GM18873 (cell line): Measurements from ENCODE around the gene RNASE2.
"Not testable (repeated sequence)": the region's sequence is repeated elsewhere in the genome, so short reads cannot be mapped to it uniquely, and the experiment has no call there.

ENCODE experiments used
- ATAC-seq: cut with Tn5 transposase; IDR thresholded peaks from one replicate; pipeline ENCODE4 v1.9.1; 2021; ENCODE audit warnings: mild to moderate bottlenecking, moderate library complexity, moderate number of reproducible peaks; ENCODE audit not compliant: unreplicated experiment, low FRiP score

The RNASE2 gene

DNA sequence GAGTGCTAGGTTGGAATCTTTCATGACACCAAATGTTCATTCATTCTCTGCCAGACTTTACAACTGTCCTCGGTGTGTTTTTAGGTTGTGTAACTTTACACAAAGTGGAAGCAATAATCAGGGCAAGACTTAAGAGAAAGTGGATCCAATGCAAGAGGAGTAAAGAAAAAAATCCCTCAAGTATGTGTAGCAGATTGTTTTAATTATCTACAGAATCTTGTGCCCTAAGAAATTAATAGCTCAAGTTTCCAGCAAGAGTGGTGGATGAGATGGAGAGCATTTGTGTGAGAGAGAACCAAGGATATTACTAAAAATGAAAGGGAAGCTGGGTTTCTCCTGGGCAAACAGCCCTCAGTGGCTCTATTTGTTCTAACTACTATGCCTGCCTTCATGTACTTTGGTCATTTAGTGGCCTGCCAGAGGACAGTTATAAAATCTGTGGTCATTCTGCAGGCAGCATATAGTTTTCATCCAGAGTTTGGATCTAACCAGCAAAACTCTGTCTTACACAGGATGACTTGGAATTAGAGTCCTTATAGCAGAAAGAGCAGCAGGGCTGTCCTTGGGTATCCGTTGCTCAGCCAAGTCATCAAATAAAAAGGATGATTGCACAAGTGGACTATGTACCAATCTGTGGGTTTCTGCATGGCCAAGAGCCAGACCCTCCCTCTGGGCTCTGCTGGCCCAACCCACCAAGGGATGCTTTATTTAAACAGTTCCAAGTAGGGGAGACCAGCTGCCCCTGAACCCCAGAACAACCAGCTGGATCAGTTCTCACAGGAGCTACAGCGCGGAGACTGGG lies at the start of gene RNASE2:
Gene RNASE2 (plus strand): TSS at position 752 of the 802 bp plus-strand sequence. CDS start 285 bp downstream, outside the sequence.
- ATAC-seq: not testable (repeated sequence)

DNA sequence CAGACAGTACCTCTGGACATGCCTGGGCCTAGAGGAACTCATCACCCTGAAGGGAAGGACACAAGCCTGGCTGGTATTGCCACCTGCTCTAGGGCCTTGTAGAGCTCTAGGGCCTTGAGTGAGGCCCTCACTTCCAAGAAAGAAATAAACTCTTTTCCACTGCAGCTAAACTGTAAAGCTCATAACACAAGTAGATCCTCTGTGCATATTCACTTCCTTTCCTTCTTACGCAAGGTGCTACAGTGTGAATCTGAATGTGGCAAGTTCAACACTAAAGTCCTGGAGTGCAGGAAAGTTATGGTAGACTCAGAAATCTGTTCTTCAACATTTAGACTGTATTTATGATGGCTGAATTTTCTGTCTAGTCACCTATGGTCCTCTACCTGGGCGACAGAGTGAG lies 49.6 kb upstream of the RNASE2 start:
- ATAC-seq: no peak

DNA sequence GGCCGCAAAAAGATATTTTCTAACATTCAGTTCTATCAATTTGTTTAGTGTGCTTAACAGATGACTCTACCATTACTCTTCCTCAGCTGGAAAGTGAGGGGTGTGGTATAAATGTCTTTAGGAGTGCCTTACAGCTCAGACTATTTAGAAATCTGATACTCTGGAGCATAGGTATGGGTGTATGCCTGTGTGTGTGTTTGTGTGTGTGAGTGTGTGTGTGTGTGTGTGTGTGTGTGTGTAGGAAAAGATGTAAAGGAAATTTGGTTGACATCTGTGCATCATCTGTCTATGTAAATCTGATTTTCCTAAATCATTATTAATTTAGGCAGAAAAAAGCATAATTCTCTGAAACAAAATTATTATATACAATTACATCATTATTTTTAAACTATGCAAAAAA lies 48.1 kb upstream of the RNASE2 start:
- ATAC-seq: no peak

DNA sequence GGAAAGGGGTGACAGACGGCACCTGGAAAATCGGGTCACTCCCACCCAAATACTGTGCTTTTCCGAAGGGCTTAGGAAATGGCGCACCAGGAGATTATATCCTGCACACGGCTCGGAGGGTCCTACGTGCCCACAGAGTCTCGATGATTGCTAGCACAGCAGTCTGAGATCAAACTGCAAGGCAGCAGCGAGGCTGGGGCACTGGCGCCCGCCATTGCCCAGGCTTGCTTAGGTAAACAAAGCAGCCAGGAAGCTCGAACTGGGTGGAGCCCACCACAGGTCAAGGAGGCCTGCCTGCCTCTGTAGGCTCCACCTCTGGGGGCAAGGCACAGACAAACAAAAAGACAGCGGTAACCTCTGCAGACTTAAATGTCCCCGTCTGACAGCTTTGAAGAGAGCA lies 44.5 kb upstream of the RNASE2 start:
- not testable (repeated sequence) for ATAC-seq

DNA sequence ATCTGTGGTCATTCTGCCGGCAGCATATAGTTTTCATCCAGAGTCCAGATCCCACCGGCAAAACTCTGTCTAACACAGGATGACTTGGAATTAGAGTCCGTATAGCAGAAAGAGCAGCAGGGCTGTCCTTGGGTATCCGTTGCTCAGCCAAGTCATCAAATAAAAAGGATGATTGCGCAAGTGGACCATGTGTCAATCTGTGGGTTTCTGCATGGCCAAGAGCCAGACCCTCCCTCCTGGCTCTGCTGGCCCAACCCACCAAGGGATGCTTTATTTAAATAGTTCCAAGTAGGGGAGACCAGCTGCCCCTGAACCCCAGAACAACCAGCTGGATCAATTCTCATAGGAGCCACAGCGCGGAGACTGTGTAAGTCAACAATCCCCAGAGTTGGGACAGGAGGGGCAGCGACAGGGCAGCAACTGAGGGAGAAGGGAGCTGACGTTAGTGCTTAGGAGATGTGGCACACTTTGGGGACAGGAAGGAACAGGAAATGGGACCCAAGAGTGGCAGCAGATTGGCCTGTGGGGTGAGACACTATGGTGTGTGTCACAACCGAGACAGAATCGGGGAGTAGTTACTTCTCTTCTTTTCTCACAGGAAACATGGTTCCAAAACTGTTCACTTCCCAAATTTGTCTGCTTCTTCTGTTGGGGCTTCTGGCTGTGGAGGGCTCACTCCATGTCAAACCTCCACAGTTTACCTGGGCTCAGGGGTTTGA lies 36.1 kb upstream of the RNASE2 start:
- not testable (repeated sequence) for ATAC-seq

DNA sequence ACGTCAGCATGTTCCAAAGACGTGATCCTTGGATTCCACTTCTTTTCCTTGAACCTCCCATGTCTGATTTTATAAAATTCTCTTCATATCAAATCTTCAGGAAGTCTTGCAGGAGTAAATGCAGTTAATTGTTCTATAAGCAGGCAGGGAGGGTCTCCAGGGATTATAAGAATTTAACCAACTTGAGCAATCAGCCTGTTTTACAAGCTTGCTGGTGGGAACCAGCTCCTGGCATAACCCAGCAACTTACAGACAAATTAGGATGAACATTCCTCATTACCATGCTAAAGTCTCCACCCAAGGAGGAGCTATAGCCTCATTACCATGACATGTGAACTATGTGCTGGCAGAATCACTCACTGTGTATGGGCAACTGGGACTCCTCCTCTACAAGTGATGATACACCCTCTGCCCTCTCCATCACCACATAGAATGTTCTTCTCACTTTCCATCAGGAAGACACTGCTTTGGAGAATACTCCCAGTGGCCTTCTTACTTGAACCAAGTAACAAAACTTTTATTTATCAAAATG lies 31.5 kb upstream of the RNASE2 start:
- not testable (repeated sequence) for ATAC-seq

DNA sequence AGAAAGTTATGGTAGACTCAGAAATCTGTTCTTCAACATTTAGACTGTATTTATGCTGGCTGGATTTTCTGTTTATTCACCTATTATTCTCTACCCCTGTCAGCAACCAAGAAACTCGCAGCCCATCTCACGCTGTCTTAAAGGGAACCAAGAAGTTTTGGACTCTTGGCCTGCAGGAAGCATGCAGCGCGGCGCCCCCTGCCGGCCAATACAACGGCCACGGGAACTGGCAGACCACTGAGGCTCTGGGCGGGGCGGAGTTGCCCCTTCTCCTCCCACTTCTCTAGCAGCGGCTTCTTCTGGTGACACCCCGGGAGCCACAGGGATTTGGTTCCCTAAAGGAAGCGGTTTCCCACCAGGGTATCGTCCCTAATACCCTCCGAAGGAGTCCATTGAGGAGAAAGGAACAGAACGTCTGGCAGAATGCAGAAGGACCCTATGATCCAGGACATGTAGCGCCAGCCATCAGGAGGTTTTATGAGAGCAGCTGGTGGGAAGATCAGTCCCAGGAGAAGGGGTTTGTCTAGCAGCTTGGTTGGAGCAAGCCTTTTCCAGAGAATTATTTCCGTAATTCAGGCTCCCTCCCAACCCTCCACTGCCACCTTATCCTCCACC lies 21.0 kb upstream of the RNASE2 start:
- no peak for ATAC-seq

DNA sequence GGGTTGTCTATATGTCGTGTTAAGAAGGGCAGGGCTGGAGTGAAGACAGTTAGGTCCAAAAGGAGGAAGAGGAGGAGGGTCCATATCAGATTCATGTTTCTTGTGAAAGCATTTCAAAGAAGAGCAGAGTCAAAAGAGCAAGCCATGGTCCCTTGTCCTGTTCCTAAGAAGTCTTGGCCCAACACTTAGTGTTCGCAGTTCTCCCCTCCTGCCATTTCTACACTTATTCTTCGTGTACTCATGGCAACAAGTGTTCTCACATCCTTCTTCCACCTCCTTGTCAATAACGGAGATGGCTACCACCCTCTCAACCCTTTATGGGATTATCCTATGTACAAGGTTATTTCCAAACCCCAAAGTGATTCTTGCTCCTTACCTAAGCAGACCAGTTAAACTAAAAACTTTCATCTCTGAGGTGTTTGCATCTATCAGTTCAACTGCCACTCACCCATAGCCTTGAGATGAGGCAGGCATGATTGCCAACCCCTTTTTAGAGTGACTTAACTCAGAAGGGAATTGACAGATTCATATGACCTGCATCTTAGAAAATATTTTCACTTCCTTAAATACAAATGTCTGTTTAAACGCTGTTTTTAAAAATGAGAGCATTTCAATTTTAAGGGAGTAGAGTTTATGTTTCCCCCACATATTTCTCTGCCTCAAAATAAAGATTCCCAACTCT lies 19.8 kb upstream of the RNASE2 start:
- no peak for ATAC-seq

DNA sequence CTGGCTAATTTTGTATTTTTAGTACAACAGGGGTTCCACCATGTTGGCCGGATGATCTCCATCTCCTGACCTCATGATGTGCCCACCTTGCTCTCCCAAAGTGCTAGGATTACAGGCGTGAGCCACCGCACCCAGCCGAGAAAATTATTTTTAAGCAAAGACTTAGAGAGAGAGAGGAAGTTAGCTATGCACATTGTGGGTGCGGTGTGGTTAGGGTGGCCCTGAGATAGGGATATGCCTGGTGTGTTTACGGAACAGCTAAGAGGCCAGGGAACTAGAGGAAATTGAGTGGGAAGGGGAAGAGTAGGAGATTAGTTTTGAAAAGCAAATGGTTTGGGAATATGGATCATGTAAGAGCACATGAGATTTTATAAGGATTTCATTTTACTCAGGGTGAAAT lies 10.1 kb upstream of the RNASE2 start:
- ATAC-seq: not testable (repeated sequence)

DNA sequence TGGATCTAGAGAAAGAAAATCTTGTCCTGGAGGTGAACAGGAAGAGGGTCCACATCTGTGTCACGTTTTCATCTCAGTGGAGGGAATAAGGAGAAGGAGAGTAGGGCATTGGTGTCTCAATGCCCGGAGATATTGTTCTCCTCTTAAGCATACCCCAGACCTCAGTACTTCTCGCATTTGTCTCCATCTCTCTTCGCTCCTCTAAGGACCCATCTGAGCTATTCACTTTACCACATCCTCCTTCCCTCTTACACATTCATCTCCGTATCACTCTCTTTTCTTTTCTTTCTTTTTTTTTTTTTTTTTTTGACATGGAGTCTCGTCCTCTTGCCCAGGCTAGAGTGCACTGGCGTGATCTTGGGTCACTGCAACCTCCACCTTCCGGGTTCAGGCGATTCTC lies 8.6 kb upstream of the RNASE2 start:
- ATAC-seq: not testable (repeated sequence)

DNA sequence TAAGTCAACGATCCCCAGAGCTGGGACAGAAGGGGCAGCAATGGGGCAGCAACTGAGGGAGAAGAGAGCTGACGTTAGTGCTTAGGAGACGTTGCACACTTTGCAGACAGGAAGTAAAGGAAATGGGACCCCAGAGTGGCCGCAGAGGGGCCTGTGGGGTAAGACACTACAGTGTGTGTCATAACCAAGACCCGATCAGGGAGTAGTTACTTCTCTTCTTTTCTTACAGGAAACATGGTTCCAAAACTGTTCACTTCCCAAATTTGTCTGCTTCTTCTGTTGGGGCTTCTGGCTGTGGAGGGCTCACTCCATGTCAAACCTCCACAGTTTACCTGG lies 219 bp downstream of the RNASE2 start:
- ATAC-seq: not testable (repeated sequence)

DNA sequence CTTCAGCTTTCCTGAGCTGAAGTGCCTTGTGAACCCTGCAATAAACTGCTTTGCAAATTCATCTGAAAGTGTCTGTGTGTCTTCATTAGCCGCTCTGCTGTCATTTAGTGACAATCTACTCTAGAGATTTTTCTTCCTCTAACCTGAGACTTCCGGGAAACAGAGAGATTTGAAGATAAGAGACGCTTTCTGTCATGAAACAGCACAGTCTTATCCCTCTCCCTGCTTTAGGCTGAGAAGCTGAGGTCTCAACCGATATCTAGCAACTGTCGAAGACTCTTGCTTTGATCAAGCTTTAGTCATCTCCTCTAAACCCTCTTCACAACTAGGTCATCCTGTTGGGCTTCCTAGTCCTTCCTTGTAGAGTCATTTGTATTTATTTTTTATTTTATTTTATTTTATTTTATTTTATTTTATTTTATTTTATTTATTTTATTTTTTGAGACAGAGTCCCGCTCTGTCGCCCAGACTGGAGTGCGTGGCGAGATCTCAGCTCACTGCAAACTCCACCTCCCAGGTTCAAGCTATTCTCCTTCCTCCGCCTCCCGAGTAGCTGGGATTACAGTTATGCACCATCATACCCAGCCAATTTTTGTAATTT lies 1.2 kb downstream of the RNASE2 start:
- ATAC-seq: no peak

DNA sequence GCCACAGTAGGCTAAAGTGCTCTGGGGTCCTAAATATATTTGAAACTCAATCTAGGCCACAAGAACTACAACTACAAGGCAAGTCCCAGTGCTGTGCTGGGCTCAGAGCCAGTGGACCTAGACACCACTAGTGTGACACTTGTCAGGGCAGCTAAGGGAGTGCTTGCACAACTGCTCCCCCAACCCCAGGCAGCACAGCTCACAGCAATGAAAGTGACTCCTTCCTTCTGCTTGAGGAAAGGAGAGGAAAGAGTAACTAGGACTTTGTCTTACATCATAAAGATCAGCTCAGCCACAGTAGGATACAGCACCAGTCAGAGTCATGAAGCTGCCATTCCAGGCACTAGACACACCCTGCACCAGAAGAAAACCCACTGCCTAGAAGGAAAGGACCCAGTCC lies 3.7 kb downstream of the RNASE2 start:
- ATAC-seq: not testable (repeated sequence)

DNA sequence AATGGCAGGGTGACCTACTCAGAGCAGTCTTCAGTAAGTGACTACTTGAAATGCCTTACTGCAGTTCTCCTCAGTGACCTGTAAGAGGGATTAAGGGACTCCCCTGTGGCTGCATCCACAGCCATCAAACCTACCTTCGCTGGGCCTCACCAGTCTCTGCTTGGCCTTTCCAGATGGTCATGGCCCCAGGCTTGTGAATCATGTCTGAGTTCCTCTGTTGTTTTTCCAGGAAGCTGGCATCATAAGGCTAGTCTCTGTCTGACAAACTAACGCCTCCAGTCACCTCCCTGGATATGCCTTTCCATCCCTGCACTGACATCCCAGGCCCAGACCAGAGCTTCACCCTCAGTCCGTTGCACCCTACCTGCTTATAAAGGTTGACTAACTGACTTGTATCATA lies 14.0 kb downstream of the RNASE2 start:
- no peak for ATAC-seq

DNA sequence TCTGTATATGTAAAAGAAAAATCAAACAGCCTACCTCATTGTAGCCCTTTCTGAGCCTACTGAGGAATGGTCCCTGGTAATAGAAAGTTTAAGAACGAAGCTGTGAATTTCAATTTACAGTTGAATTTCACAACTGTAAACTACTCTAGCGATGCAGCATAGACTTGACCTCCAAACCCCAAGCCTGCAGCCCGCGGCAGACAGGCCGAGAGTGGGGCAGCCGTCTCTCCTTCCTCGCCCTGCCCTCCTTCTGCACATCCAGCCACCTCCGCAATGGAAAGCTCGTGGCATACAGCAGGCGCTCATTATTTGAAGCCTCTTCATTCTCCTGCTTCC lies 15.3 kb downstream of the RNASE2 start:
- no peak for ATAC-seq

DNA sequence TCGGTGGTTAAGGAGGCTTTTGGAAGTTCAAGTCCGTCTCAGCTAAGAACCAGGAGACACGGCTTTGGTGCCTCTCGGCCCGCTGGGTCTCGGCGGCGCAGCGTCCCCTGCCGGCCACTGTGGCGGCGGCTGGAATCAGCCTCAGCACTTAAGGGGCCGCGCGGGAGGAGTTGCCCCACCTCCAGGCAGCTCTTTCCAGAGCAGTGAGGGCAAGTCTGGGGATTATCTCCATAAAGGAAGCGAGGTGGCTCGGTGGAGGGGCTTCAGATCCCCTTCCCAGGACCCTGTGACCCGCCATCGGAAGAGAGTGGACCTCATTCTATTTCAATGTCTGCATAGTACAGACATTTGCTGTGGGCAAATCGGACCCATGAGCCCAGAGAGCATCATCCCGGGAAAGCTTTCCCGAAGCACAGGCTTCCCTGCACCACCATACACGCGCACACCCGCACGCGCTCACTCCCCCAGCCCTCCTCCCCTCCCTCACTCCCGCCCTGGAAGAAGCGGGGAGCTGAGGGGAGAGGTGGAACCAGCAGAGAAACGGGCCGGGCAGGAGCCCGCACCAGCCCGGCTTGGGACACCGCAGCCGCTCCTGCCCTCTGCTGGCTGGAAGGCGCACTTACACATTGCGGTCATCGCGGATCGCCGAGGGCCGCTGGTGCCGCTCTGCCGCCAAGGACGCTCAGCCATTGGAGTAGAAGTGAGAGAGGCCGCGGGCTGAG lies 15.9 kb downstream of the RNASE2 start:
- peak; percentile 75 for ATAC-seq

DNA sequence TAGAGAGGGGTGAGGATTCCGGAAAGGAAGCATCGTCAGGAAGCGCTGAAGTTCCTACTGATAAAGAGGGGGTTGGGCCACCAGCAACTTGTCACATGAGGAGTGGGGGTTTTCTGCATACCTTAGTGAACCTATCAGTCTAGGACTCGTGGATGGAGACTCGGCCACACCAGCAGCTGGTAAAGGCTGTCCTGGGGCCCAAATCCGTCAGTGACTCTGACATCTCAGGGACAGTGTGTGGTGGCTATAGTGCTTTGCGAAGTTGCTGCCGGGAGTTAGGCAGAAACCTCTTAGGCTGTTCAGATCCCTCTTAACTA lies 16.4 kb downstream of the RNASE2 start:
- no peak for ATAC-seq

DNA sequence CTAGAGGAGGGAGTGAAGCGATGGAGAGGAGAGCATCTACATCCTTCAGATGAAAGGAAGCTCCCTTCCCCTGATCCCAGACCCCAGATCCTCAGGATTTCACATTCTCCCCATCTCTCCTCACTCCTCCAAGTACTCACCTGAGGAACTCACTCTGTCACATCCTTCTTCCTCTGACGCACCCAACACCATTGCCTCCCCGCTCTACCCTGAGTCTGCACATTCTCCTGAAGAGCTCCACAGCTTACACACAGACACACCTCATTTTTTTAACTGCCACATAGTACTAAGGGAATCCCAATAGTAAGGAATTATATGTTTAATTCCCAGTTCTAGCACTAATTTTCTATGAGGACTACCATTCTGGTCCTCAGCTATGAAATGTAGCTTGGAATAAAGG lies 18.2 kb downstream of the RNASE2 start:
- no peak for ATAC-seq

DNA sequence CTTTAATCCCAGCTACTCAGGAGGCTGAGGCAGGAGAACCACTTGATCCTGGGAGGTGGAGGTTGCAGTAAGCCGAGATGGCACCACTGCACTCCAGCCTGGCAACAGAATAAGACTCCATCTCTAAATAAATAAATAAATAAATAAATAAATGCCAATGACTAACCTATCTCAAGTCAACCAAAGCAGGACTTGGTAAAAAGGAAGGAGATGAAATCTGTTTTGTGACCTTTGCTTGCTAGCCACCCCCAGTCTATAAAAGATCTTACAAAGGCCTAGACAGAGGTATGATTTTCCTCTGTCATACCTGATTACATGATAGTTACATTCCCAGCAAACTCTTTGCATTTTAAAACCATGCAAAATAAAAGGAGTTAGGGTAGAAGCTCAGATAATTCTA lies 21.0 kb downstream of the RNASE2 start:
- no peak for ATAC-seq

DNA sequence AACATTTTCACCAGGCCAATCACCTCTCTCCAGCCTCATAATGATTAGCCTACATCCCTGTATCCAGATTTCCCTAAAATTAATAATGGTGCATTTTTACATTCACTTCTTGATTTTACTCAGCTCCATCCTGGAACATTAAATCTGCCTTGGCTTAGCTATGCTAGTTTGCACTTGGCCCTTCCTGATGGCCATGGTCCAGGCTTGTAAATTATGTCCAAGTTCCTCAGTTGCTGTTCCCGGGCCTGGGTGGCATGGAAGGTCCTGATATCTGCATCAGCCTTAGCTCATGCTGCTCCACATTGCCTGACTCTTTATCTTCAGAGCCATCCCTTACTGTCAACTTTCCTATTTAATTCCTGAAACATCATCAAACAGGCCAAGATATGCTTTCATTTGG lies 23.4 kb downstream of the RNASE2 start:
- no peak for ATAC-seq
